NT2/D1 (cell line): ENCODE measurements around the gene STX16.

Experiments used
- DNase-seq: peaks from one replicate; pipeline ENCODE4 v3.0.0-alpha.2; 2011; ENCODE audit warnings: low read depth, low spot score
- H3K27me3 ChIP-seq: 2 replicates; pipeline ENCODE4 v1.6.0; 2011; ENCODE audit warnings: mild to moderate bottlenecking; ENCODE audit not compliant: insufficient read length, insufficient read depth
- H3K36me3 ChIP-seq: 2 replicates; pipeline ENCODE4 v1.6.1; 2011; ENCODE audit warnings: mild to moderate bottlenecking, low read length, mixed read lengths; ENCODE audit not compliant: insufficient read depth, insufficient read length
- H3K4me1 ChIP-seq: 2 replicates; pipeline ENCODE4 v1.5.1; 2011; ENCODE audit not compliant: insufficient read depth, insufficient read length
- H3K4me3 ChIP-seq: 2 replicates; pipeline ENCODE4 v1.5.1; 2011; ENCODE audit warnings: low read depth; ENCODE audit not compliant: insufficient read length
- H3K9ac ChIP-seq: 2 replicates; pipeline ENCODE4 v1.6.0; 2011; ENCODE audit warnings: low read depth; ENCODE audit not compliant: insufficient read length
- H3K9me3 ChIP-seq: 2 replicates; pipeline ENCODE4 v1.5.1; 2011; ENCODE audit warnings: mild to moderate bottlenecking, low read length; ENCODE audit not compliant: insufficient read depth
- SUZ12 ChIP-seq: IDR thresholded peaks from 2 replicates; pipeline ENCODE4 v1.6.1; 2011; ENCODE audit not compliant: insufficient read length, insufficient read depth; ENCODE audit errors: extremely low read depth
- YY1 ChIP-seq: IDR thresholded peaks from 2 replicates; pipeline ENCODE4 v1.6.1; 2011; ENCODE audit not compliant: insufficient read length, insufficient read depth
- ZNF274 ChIP-seq: IDR thresholded peaks from 2 replicates; pipeline ENCODE4 v1.6.1; 2011; ENCODE audit warnings: mild to moderate bottlenecking, low read depth, low read length

Gene STX16

GRCh38 chr20:58613061-58613854, 37.8 kb upstream of the STX16 start:
- no peak for DNase-seq
- H3K9ac ChIP-seq, result no peak overlapping the region
- TF ChIP-seq YY1 (no peak), ZNF274 (no peak), SUZ12 (no peak)
- no peaks in the 10 kb centered on the region for H3K36me3 ChIP-seq
- peaks cover 16% of the 10 kb centered on the region; the same call in 1 of the 2 replicates for H3K9me3 ChIP-seq
- H3K4me1 ChIP-seq, result peaks cover 3% of the 10 kb centered on the region
- no peaks in the 10 kb centered on the region for H3K27me3 ChIP-seq
- no peak overlapping the region for H3K4me3 ChIP-seq

DNA sequence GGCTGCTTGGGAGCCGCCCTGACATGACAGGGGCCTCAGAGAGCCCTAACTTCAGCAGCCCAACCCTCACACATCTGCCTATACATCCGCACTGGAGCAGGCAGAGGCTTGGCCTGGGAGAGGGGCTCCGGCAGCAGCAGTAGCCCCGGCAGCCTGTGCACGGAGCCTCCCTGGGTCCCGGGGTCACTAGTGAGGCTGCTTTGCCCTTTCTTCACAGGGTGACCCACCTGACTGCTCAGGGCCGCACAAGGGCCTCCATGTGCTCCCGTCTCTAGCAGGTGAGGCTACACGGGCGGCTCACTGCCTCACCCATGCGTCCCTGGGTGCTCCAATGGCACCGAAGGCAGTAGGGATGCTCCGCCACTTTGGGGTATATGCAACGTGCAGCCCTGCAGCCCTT, 36.7 kb upstream of the STX16 start:
- Histone ChIP-seq H3K4me3 (no peak overlapping the region), H3K36me3 (no peaks in the 10 kb centered on the region), H3K27me3 (no peaks in the 10 kb centered on the region), H3K9me3 (peaks cover 16% of the 10 kb centered on the region; the same call in 1 of the 2 replicates), H3K9ac (no peak overlapping the region), H3K4me1 (peaks cover 9% of the 10 kb centered on the region)
- no peak for DNase-seq
- TF ChIP-seq ZNF274 (no peak), SUZ12 (no peak), YY1 (no peak)

- Histone ChIP-seq H3K9ac (no peak overlapping the region), H3K9me3 (peaks cover 16% of the 10 kb centered on the region; the same call in 1 of the 2 replicates), H3K27me3 (no peaks in the 10 kb centered on the region), H3K4me3 (no peak overlapping the region), H3K4me1 (peaks cover 9% of the 10 kb centered on the region), H3K36me3 (no peaks in the 10 kb centered on the region)
- TF ChIP-seq YY1 (no peak), SUZ12 (no peak), ZNF274 (no peak)
- no peak for DNase-seq
These were observed 35.9 kb upstream of the STX16 start for GRCh38 chr20:58614984-58615760.

DNA sequence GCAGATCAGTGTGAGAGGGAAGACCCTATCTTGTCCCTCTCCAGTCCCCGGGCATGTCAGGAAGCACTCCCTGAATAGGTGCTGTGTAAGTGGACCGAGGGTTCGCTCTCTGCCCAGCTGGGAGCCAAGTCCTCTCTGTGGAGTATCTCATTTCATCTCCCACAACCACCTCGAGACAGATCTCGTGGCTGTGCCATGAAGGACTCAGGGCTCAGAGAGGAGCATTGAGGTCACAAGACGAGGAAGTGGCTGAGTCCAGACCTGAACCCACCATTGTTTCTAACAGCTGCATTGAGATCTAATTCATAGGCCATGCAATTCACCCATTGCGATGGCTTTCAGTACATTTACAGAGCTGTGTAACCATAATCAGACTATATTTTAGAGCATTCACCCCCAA, 34.7 kb upstream of the STX16 start:
- TF ChIP-seq SUZ12 (no peak), YY1 (no peak), ZNF274 (no peak)
- Histone ChIP-seq H3K27me3 (no peaks in the 10 kb centered on the region), H3K4me1 (peaks cover 9% of the 10 kb centered on the region), H3K9me3 (peaks cover 16% of the 10 kb centered on the region; the same call in 1 of the 2 replicates), H3K36me3 (no peaks in the 10 kb centered on the region), H3K9ac (no peak overlapping the region), H3K4me3 (no peak overlapping the region)
- no peak for DNase-seq

DNA sequence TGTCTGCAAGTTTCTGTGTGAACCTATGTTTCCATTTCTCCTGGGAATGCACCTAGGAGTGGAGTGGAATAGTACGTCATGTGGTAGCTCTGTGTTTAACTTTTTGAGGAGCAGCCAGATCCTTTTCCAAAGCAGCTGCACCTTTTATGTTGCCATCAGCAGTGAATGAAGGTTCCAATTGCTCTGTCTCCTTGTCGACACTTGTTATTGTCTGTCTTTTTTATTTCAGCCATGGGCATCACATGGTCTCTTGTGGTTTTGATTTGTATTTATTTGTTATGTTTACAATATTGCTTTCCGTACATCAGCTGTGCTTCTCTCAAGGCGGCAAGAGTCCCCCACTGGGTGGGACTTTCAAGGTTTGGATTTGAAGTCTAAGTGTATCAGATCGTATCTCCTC, 33.9 kb upstream of the STX16 start:
- Histone ChIP-seq H3K9me3 (peaks cover 24% of the 10 kb centered on the region), H3K36me3 (no peaks in the 10 kb centered on the region), H3K4me3 (no peak overlapping the region), H3K27me3 (no peaks in the 10 kb centered on the region), H3K9ac (no peak overlapping the region), H3K4me1 (peaks cover 6% of the 10 kb centered on the region)
- no peak for DNase-seq
- TF ChIP-seq YY1 (no peak), SUZ12 (no peak), ZNF274 (no peak)

DNA sequence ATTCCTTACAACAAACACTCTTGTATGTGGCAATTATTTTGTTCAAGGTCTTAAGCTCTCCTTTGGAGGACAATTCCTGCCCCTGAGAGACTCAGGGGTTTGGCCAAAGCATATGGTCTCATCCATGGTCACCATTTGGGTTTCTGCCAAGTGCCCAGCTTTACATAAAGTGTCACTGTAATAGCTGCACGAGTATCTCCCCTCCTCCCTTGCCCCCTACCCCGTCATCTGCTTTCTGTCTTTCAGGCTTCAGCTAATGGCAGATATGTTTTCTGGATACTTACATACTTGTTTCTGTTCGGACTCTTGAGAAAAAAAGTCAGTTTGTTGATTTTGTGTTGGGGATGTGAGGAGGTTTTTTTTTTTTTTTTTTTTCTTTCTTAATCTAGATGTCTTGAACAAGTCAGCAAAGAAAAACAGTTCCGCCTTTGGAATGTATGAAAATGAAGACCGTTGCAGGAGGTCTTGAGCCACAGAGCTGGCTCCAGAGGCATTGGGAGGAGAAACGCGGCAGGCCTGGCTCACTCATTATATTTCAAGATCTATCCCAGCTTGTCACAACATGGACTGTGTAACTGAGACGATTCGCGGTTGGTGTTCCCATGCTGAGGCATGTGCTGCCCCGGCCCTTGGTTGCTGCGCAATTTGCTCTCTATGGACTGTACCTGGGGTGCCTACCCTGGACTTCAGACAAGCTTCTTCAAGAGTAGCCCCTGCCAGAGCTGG, 32.6 kb upstream of the STX16 start:
- Histone ChIP-seq H3K4me3 (no peak overlapping the region), H3K9me3 (peaks cover 35% of the 10 kb centered on the region), H3K27me3 (no peaks in the 10 kb centered on the region), H3K4me1 (peaks cover 11% of the 10 kb centered on the region), H3K36me3 (no peaks in the 10 kb centered on the region), H3K9ac (no peak overlapping the region)
- TF ChIP-seq SUZ12 (no peak), ZNF274 (no peak), YY1 (no peak)
- DNase-seq, result no peak
